Spleen (tissue), 11 donors: Measurements from ENCODE around the gene ATXN1. TPM values are rescaled to one million over a fixed set of nuclear protein-coding genes. Genes with fewer than 3 reads are reported as not detected.
"Not testable (repeated sequence)": the region's sequence is repeated elsewhere in the genome, so short reads cannot be mapped to it uniquely, and the experiment has no call there.

Experiments
- DNase-seq: peaks from one replicate; pipeline ENCODE4 v3.0.0-alpha.2; 2020
- H3K27ac ChIP-seq, 8 donors: fragments of 200-600 bp; sonication (generic) in 7 of 8; 1 replicate in 4 of 8; 2 replicates in 4 of 8; pipeline versions ENCODE4 v1.5.0 to v1.8.0; 2016 to 2021; ENCODE audit warnings: inconsistent platforms in 4 of 8, mild to moderate bottlenecking in 4 of 8, moderate library complexity in 1 of 8
- H3K27me3 ChIP-seq, 7 donors: fragments of 200-600 bp; sonication (generic) in 6 of 7; replicated peaks in 1 of 7; 1 replicate in 4 of 7; 2 replicates in 3 of 7; pipeline versions ENCODE4 v1.5.0 to v1.8.0; 2016 to 2021; ENCODE audit warnings: inconsistent platforms in 3 of 7, mild to moderate bottlenecking in 1 of 7
- H3K36me3 ChIP-seq, 6 donors: fragments of 200-600 bp; sonication (generic) in 5 of 6; 1 replicate in 4 of 6; 2 replicates in 2 of 6; pipeline versions ENCODE4 v1.5.0 to v1.8.0; 2016 to 2021; ENCODE audit warnings: inconsistent platforms in 2 of 6
- H3K4me1 ChIP-seq, 6 donors: fragments of 200-600 bp; sonication (generic) in 5 of 6; 1 replicate in 3 of 6; 2 replicates in 3 of 6; pipeline versions ENCODE4 v1.5.0 to v1.8.0; 2016 to 2021; ENCODE audit warnings: inconsistent platforms in 3 of 6
- H3K4me3 ChIP-seq, 8 donors: fragments of 200-600 bp; sonication (generic) in 7 of 8; 1 replicate in 4 of 8; 2 replicates in 4 of 8; pipeline versions ENCODE4 v1.5.0 to v1.8.0; 2016 to 2021; ENCODE audit warnings: inconsistent platforms in 4 of 8, mild to moderate bottlenecking in 4 of 8, moderate library complexity in 2 of 8
- H3K9me3 ChIP-seq, 8 donors: fragments of 200-600 bp; sonication (generic) in 7 of 8; 1 replicate in 4 of 8; 2 replicates in 4 of 8; pipeline versions ENCODE4 v1.5.0 to v1.8.0; 2016 to 2021; ENCODE audit warnings: inconsistent platforms in 4 of 8
- POLR2A ChIP-seq, 3 donors: fragments of 450-650 bp; IDR thresholded peaks; one replicate each; pipeline ENCODE4 v1.5.1; 2017; ENCODE audit warnings: antibody characterized with exemption in 3 of 3, mild to moderate bottlenecking in 1 of 3
- POLR2AphosphoS5 ChIP-seq, 3 donors: sonication (generic); formaldehyde crosslinking; IDR thresholded peaks; one replicate each; pipeline ENCODE4 v1.5.1; 2017; ENCODE audit warnings: antibody characterized with exemption in 3 of 3
- WGBS, 5 donors: extraction: QIAGEN DNeasy Blood & Tissue Kit in 3 of 5; methylation state at CpG; one replicate each; pipeline versions ENCODE4 v1.1.5 to v1.1.7; 2013 to 2018; 5-methylcytosine and 5-hydroxymethylcytosine counted together
- intact Hi-C: fragments of 100-400 bp; cut with DNase I; formaldehyde crosslinking; loops from one replicate; pipeline ENCODE4 v1.15.0; 2023; ENCODE audit warnings: low total_unique reads
- polyA plus RNA-seq, 3 donors: library from polyadenylated mRNA; stranded (reverse); fragments of 200-250 nt; gene quantifications; one replicate each; pipeline ENCODE4 v1.2.1, GENCODE V29; 2013
- total RNA-seq, 7 donors: library from RNA; depleted of rRNA in 3 of 7; stranded (reverse); fragments of >200 nt in 3 of 7; fragmentation: NEBNext Ultra II Directional in 4 of 7; extraction: Animal tissue kit (Norgen Biotek cat#: 25700) in 4 of 7; gene quantifications; one replicate each; pipeline versions ENCODE4 v1.1.0 to v1.2.1, GENCODE V29; 2016 to 2021
- TF ChIP-seq, protein P1 (sequence below), 11 experiments: fragments of 200-600 bp in 7 of 11; fragments of 450-650 bp in 4 of 11; sonication (generic) in 4 of 11; IDR thresholded peaks in 8 of 11; conservative IDR thresholded peaks in 3 of 11; 1 replicate in 7 of 11; 2 replicates in 4 of 11; pipeline versions ENCODE4 v1.4.0 to v1.8.0; 2016 to 2021; ENCODE audit warnings: antibody characterized with exemption in 11 of 11, inconsistent platforms in 4 of 11, mild to moderate bottlenecking in 1 of 11
- donor health status: healthy with polysubstance abuse.
- donor health status: DM: no; HTN: no; CAD: no; lungs with moderate emphysema.
- donor health status: DM: no; HTN: no; CAD: no.
- donor health status: Bipolar disorder and iron deficiency.
- donor health status: healthy.
- donor health status: DM: no; HTN: no; CAD: no.
- donor health status: DM: yes; HTN: yes; CAD: no.

ATXN1 gene
- total and polyA plus RNA-seq, 10 donors: 3.5 to 123 (median 73.9) TPM

DNA sequence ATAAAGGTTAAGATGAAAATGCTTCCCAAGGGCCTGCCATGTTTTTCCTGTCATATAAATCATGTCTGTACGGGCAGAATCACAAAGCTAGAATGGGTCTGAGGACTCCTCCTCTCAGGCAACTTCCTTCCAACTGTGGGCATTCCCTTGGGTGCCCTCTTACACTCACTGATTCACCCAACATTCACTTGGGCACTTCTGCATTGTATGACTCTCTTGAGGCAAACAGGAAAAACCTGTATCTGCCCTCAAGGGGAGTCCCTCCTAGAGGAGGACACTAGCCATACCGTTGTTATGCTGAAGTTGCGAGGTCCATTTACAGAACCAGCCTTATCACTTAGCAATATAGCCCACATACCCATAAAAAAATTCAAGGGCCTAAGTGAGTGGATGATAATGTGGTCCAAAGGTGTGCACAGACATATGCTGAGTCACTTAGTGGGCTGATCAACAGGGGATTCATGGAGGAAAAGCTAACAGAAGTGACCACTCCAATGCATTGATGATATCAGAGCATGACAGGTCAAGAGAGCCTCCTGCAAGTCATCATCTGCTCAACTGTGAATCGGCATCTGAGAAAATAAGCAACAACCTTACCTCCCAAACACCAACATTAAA is 131.1 kb downstream of the ATXN1 start:
- Histone ChIP-seq H3K27ac (no peak overlapping the region), H3K4me3 (no peak overlapping the region), H3K27me3 (no peaks in the 10 kb centered on the region), H3K4me1 (peaks cover 0 to 23% (median 12%) of the 10 kb centered on the region in 6 donors), H3K36me3 (peaks cover 0 to 15% (median 0%) of the 10 kb centered on the region in 6 donors), H3K9me3 (peaks cover 0 to 7% (median 0%) of the 10 kb centered on the region in 8 donors)
- no peak for TF ChIP-seq POLR2AphosphoS5 (IDR thresholded peaks at IDR 0.05)
- no peak for TF ChIP-seq POLR2A (IDR thresholded peaks at IDR 0.05)
- TF ChIP-seq, protein P1, sequence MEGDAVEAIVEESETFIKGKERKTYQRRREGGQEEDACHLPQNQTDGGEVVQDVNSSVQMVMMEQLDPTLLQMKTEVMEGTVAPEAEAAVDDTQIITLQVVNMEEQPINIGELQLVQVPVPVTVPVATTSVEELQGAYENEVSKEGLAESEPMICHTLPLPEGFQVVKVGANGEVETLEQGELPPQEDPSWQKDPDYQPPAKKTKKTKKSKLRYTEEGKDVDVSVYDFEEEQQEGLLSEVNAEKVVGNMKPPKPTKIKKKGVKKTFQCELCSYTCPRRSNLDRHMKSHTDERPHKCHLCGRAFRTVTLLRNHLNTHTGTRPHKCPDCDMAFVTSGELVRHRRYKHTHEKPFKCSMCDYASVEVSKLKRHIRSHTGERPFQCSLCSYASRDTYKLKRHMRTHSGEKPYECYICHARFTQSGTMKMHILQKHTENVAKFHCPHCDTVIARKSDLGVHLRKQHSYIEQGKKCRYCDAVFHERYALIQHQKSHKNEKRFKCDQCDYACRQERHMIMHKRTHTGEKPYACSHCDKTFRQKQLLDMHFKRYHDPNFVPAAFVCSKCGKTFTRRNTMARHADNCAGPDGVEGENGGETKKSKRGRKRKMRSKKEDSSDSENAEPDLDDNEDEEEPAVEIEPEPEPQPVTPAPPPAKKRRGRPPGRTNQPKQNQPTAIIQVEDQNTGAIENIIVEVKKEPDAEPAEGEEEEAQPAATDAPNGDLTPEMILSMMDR (IDR thresholded peaks at IDR 0.05 in 8 of 11, conservative IDR thresholded peaks at IDR 0.05 in 3 of 11): no peak
- intact Hi-C loops: no loop called here
- DNase-seq: no peak
- 75 to 88% (median 80%) methylated on average over 4 of the region's 4 CpGs for WGBS, 5 donors

DNA sequence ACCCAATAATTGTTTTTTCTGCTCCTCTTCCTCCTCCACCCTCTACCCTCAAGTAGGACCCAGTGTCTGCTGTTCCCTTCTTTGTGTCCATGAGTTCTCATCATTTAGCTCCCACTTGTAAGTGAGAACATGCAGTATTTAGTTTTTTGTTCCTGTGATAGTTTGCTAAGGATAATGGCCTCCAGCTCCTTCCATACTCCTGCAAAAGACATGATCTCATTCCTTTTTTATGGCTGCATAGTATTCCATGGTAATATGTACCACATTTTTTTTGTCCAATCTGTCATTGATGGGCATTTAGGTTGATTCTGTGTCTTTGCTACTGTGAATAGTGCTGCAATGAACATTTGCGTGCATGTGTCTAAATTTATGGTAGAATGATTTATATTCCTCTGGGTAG is 132.7 kb downstream of the ATXN1 start:
- H3K27me3 ChIP-seq, intact Hi-C loops, DNase-seq, H3K9me3 ChIP-seq, H3K27ac ChIP-seq, H3K4me3 ChIP-seq: not testable (repeated sequence)
- H3K36me3 ChIP-seq: peaks cover 0 to 15% (median 0%) of the 10 kb centered on the region in 6 donors
- H3K4me1 ChIP-seq: peaks cover 0 to 20% (median 10%) of the 10 kb centered on the region in 6 donors
- 94 to 97% (median 97%) methylated on average over 1 of the region's 1 CpG for WGBS, 5 donors

DNA sequence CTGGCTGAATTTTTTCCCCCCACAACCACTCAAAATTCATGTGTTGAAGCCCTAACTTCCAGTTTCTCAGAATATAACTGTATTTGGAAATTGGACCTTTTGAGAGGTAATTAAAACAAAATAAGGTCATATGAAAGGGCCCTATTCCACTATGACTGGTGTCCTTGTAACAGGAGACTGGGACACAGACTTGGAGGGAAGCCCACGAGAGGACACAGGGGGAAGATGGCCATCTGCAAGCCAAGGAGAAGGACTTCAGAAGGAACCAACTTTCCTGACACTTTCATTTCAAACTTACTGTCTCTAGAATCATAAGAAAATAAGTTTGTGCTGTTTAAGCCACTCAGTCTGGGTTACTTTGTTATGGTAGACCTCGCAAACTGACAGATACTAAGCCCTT is 134.6 kb downstream of the ATXN1 start:
- TF ChIP-seq, protein P1 (IDR thresholded peaks at IDR 0.05 in 8 of 11, conservative IDR thresholded peaks at IDR 0.05 in 3 of 11): no peak
- no peak for TF ChIP-seq POLR2A (IDR thresholded peaks at IDR 0.05)
- no peak for TF ChIP-seq POLR2AphosphoS5 (IDR thresholded peaks at IDR 0.05)
- Histone ChIP-seq H3K4me3 (no peak overlapping the region), H3K4me1 (peaks cover 0 to 30% (median 16%) of the 10 kb centered on the region in 6 donors), H3K27ac (no peak overlapping the region), H3K9me3 (peaks cover 0 to 7% (median 0%) of the 10 kb centered on the region in 8 donors), H3K36me3 (peaks cover 0 to 15% (median 0%) of the 10 kb centered on the region in 6 donors), H3K27me3 (no peaks in the 10 kb centered on the region)
- intact Hi-C loops: no loop called here
- no peak for DNase-seq
- WGBS, 5 donors: 46 to 100% (median 86%) methylated on average over 2 of the region's 2 CpGs

DNA sequence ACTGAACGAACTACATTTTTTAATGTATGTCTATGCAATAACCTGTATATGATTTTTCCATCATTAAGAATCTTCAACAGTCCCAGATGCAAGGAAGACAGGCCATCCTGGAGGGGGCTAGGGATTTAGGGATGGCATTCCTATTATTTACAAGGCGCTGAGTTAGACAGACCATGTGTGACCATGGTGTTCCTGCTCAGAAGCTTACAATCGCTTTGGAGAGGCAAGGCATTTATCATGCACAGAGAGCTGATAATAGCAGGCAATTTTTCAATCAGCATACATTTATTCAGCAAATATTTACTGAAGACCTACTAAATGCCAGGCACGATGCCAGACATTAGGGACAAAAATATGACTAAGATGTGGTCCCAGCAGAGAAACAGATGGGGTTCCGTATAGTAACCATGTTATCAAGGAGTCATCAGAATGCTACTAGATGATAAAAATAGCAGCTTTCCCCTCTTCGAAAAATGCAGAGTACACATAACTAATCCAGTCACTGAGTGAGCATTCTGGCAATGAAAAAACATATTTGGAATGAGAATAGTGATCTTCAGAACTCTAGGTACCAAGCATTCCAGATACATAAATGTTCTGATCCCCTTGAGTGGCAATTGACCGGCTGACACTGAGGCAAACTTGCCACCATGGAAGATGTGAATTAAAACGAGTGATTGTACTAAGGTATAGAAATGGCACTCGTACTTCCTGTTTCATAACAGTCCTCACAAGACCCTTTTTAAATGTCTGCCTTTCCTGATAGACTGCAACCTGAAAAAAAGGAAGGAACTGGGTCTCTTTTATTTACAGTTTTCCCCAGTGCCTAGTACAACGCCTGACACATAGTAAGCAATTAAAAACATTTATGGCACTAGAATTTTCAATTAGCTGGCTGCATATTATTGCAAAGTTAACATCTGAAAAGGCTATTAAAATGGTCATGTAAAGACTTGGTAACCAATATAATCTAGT is 135.7 kb downstream of the ATXN1 start:
- TF ChIP-seq, protein P1 (IDR thresholded peaks at IDR 0.05 in 8 of 11, conservative IDR thresholded peaks at IDR 0.05 in 3 of 11): no peak
- TF ChIP-seq POLR2A (IDR thresholded peaks at IDR 0.05) (no peak), POLR2AphosphoS5 (IDR thresholded peaks at IDR 0.05) (no peak)
- DNase-seq: no peak
- intact Hi-C loops: no loop called here
- Histone ChIP-seq H3K27ac (no peak overlapping the region), H3K36me3 (peaks cover 0 to 15% (median 0%) of the 10 kb centered on the region in 6 donors), H3K27me3 (no peaks in the 10 kb centered on the region), H3K4me3 (no peak overlapping the region), H3K9me3 (peaks cover 0 to 7% (median 0%) of the 10 kb centered on the region in 8 donors), H3K4me1 (peaks cover 0 to 41% (median 19%) of the 10 kb centered on the region in 6 donors)
- WGBS, 5 donors: 69 to 77% (median 73%) methylated on average over 10 of the region's 10 CpGs
